CD4-positive, alpha-beta T cell (primary cell): Measurements from ENCODE around the gene VEPH1. TPM values are rescaled to one million over a fixed set of nuclear protein-coding genes. Genes with fewer than 3 reads are reported as not detected.

ENCODE experiments used
- ATAC-seq: fragments of 200-7000 bp; cut with Tn5 transposase; one replicate; pipeline ENCODE4 v1.10.0; 2022; ENCODE audit warnings: mild to moderate bottlenecking; ENCODE audit not compliant: poor library complexity
- CTCF ChIA-PET: fragments of 350-600 bp; sonication (Branson Sonifier 250); formaldehyde crosslinking; loops from one replicate; lab custom pipeline; 2021; ENCODE audit warnings: antibody characterized with exemption, inconsistent platforms; lab: Charles Lee
- POLR2A ChIA-PET: fragments of 350-600 bp; sonication (Branson Sonifier 250); formaldehyde crosslinking; loops from one replicate; lab custom pipeline; 2021; ENCODE audit warnings: antibody characterized with exemption, inconsistent platforms; lab: Charles Lee
- DNase-seq, 14 experiments: peaks; one replicate each; pipeline ENCODE4 v3.0.0-alpha.2; 2013 to 2020; ENCODE audit warnings: mixed read lengths in 2 of 14
- H3K27ac ChIP-seq, 2 donors: one replicate each; pipeline versions ENCODE4 v1.5.1 to v1.7.0; 2013; ENCODE audit warnings: low read length in 2 of 2, low read depth in 1 of 2, mild to moderate bottlenecking in 1 of 2
- H3K27me3 ChIP-seq, 2 experiments: 1 replicate in 1 of 2; 2 replicates in 1 of 2; pipeline versions ENCODE4 v1.6.1 to v1.7.0; 2013; ENCODE audit warnings: low read length in 2 of 2, control low read depth in 1 of 2, mild to moderate bottlenecking in 1 of 2, moderate library complexity in 1 of 2; ENCODE audit not compliant: insufficient read depth in 2 of 2, control insufficient read depth in 1 of 2
- H3K36me3 ChIP-seq: one replicate; pipeline ENCODE4 v1.6.1; 2013; ENCODE audit warnings: low read length, control low read depth; ENCODE audit not compliant: insufficient read depth
- H3K4me1 ChIP-seq: one replicate; pipeline ENCODE4 v1.6.1; 2013; ENCODE audit warnings: low read length, control low read depth; ENCODE audit not compliant: insufficient read depth
- H3K4me3 ChIP-seq: one replicate; pipeline ENCODE4 v1.5.1; 2013; ENCODE audit warnings: mild to moderate bottlenecking, low read length, moderate library complexity
- H3K9me3 ChIP-seq, 2 experiments: 1 replicate in 1 of 2; 2 replicates in 1 of 2; pipeline versions ENCODE4 v1.6.1 to v1.7.0; 2013; ENCODE audit warnings: low read length in 2 of 2, mild to moderate bottlenecking in 2 of 2, control low read depth in 1 of 2, moderate library complexity in 1 of 2; ENCODE audit not compliant: control insufficient read depth in 1 of 2, insufficient read depth in 1 of 2
- H3K27ac Mint-ChIP-seq: one replicate; pipeline ENCODE4 v1.8.0; 2020; ENCODE audit warnings: mixed read lengths
- H3K27me3 Mint-ChIP-seq: one replicate; pipeline ENCODE4 v1.8.0; 2021; ENCODE audit warnings: mixed read lengths
- H3K36me3 Mint-ChIP-seq: one replicate; pipeline ENCODE4 v1.8.0; 2021; ENCODE audit warnings: low read depth, mixed read lengths
- H3K4me1 Mint-ChIP-seq: one replicate; pipeline ENCODE4 v1.8.0; 2021; ENCODE audit warnings: low read depth, mixed read lengths
- H3K4me3 Mint-ChIP-seq: one replicate; pipeline ENCODE4 v1.8.0; 2020; ENCODE audit warnings: mild to moderate bottlenecking, mixed read lengths
- H3K9me3 Mint-ChIP-seq: one replicate; pipeline ENCODE4 v1.8.0; 2020; ENCODE audit warnings: mixed read lengths
- CTCF ChIP-seq: fragments of 200-600 bp; IDR thresholded peaks from one replicate; pipeline ENCODE4 v1.8.0; 2022; ENCODE audit warnings: antibody characterized with exemption, mild to moderate bottlenecking
- intact Hi-C, 2 experiments: fragments of 100-400 bp; cut with DNase I in 1 of 2; cut with micrococcal nuclease in 1 of 2; formaldehyde crosslinking; loops; one replicate each; pipeline versions ENCODE4 v1.15.1 to v1.9.0; 2023 to 2025; cut with DNase I, micrococcal nuclease
- total RNA-seq, 174 experiments: library from RNA in 2 of 174; stranded (reverse) in 2 of 174; gene quantifications; one replicate each; pipeline ENCODE4 v1.2.3 and lab custom pipeline; 2021 to 2026

Gene VEPH1
- total RNA-seq, 2 experiments from 2014 or later, result not detected

DNA sequence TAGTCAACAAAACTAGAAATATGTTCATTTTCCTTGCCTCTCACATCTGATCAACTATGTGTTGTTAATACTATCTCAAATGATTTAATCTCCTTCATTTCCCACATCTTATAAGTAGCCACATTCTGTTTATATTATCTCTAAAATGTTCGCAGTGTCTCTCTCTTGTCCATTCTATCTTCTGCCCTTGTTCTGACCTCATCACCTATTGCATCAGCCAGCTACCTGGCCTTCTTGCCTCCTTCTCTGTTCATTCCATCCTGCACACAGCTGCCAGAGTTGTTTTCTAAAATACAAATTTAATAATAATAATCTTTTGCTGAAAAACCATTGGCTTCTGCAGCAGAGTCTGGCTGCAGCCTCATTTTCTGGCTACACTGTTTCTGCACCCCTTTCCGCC lies 267.9 kb downstream of the VEPH1 start:
- Mint-ChIP-seq H3K27ac (no peak overlapping the region), H3K9me3 (no peaks in the 10 kb centered on the region), H3K36me3 (no peaks in the 10 kb centered on the region), H3K4me3 (no peak overlapping the region), H3K4me1 (no peaks in the 10 kb centered on the region), H3K27me3 (no peaks in the 10 kb centered on the region)
- TF ChIP-seq CTCF, result no peak
- H3K9me3 ChIP-seq, result no peaks in the 10 kb centered on the region
- CTCF ChIA-PET, result interaction anchor here (0.9 kb wide), 1 partner anchor 9 kb away, joined by 3 read pairs; no protein-coding TSS in a partner anchor
- H3K4me1 ChIP-seq, result no peaks in the 10 kb centered on the region
- no peaks in the 10 kb centered on the region for H3K36me3 ChIP-seq
- intact Hi-C loops, result loop anchor here in 1 of 2 experiments (5.0 kb wide), 1 partner anchor 73 kb away; the partner anchor contains the start of gene CCNL1
- POLR2A ChIA-PET, result no interaction called here
- H3K27me3 ChIP-seq, result no peaks in the 10 kb centered on the region
- no peak overlapping the region for H3K27ac ChIP-seq
- no peak overlapping the region for H3K4me3 ChIP-seq
- no peak for DNase-seq
- no peak for ATAC-seq

GRCh38 chr3:157233923-157234322 lies 269.3 kb downstream of the VEPH1 start:
- H3K27me3 ChIP-seq, result no peaks in the 10 kb centered on the region
- no peaks in the 10 kb centered on the region for H3K4me1 ChIP-seq
- no peaks in the 10 kb centered on the region for H3K9me3 ChIP-seq
- H3K27ac ChIP-seq, result no peak overlapping the region
- Mint-ChIP-seq H3K9me3 (no peaks in the 10 kb centered on the region), H3K36me3 (no peaks in the 10 kb centered on the region), H3K27ac (no peak overlapping the region), H3K4me1 (no peaks in the 10 kb centered on the region), H3K4me3 (no peak overlapping the region), H3K27me3 (no peaks in the 10 kb centered on the region)
- intact Hi-C loops, result no loop called here
- CTCF ChIA-PET, result no interaction called here
- H3K36me3 ChIP-seq, result no peaks in the 10 kb centered on the region
- no peak overlapping the region for H3K4me3 ChIP-seq
- no peak for TF ChIP-seq CTCF
- POLR2A ChIA-PET, result interaction anchor here (0.6 to 1.6 kb wide), 3 partner anchors 11 to 1360 kb away, joined by 3 to 5 read pairs (median 3); no protein-coding TSS in a partner anchor
- DNase-seq (no peak), ATAC-seq (no peak)

- no peaks in the 10 kb centered on the region for H3K4me1 ChIP-seq
- TF ChIP-seq CTCF, result no peak
- no peak overlapping the region for H3K27ac ChIP-seq
- Mint-ChIP-seq H3K27me3 (no peaks in the 10 kb centered on the region), H3K9me3 (no peaks in the 10 kb centered on the region), H3K36me3 (no peaks in the 10 kb centered on the region), H3K27ac (no peak overlapping the region), H3K4me1 (no peaks in the 10 kb centered on the region), H3K4me3 (no peak overlapping the region)
- no peak for ATAC-seq
- H3K4me3 ChIP-seq, result no peak overlapping the region
- H3K9me3 ChIP-seq, result no peaks in the 10 kb centered on the region
- no peaks in the 10 kb centered on the region for H3K36me3 ChIP-seq
- CTCF ChIA-PET, result no interaction called here
- intact Hi-C loops, result no loop called here
- POLR2A ChIA-PET, result no interaction called here
- no peaks in the 10 kb centered on the region for H3K27me3 ChIP-seq
- no peak for DNase-seq
These were observed 271.1 kb downstream of the VEPH1 start for GRCh38 chr3:157232141-157232540.
